GM18858 (cell line): ENCODE data around the gene PET117.
"Not testable (repeated sequence)": the region's sequence is repeated elsewhere in the genome, so short reads cannot be mapped to it uniquely, and the experiment has no call there.

ENCODE experiments used
- ATAC-seq: cut with Tn5 transposase; IDR thresholded peaks from one replicate; pipeline ENCODE4 v1.9.1; 2021; ENCODE audit not compliant: unreplicated experiment

Gene PET117, protein sequence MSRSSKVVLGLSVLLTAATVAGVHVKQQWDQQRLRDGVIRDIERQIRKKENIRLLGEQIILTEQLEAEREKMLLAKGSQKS

DNA sequence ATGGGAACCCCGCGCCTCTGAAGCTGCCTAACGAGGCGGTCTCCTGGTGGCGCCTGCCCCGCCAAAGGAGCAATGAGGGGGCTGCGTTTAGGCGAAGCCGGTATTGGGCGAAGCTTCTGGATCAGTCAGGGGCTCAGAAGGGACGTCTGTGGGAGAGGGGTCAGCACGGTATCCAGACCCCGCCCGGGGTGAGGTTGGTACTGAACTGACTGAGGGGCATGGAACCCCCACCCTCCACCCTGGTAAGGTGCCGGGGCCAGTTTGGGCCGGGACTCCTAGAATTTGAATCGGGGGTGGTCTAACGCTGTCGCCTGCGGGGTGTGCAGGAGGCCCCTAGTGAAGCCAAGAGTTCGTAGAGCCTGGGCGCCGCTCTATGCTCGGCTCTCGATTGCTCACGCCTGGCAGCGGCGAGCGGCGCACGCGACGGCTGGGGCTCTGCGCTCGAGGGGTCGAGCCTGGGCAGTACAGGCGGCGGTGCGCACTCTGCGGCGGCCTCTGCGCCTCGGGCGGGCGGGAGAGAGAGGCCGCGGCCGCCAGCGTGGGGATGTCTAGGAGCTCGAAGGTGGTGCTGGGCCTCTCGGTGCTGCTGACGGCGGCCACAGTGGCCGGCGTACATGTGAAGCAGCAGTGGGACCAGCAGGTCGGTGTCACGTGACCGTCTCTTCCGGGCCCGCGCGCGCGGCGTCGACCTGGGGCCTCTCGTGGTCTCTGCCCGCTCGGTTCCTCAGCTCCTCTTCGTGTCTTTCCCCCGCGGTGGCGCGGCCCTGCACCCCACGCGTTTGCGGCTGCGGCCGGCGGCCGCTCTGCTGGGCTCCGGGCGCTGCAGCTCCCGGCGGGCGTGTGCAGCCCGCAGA, at the start of gene PET117, which contains the start of gene KAT14:
Gene PET117, plus strand, starts transcription at position 452 of the 854 bp plus-strand sequence. Its CDS starts 93 bp downstream, at position 545.
Gene KAT14, plus strand, starts transcription at position 452 of the 854 bp plus-strand sequence. CDS start 4,798 bp downstream, outside the sequence.
- ATAC-seq = peak; percentile 84

DNA sequence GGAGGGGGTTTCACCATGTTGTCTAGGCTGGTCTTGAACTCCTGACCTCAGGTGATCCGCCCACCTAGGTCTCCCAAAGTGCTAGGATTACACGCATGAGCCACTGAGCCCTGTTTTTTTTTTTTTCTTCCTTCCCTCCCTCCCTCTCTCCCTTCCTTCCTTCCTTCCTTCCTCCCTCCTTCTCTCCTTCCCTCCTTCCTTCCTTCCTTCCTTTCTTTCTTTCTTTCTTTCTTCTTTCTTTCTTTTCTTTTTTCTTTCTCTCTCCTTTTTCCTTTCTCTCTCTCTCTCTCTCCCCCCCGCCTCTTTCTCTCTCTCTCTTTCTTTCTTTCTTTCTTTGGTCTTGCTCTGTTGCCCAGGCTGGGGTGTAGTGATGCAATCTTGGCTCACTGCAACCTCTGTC, 49.4 kb upstream of the PET117 start:
- not testable (repeated sequence) for ATAC-seq

DNA sequence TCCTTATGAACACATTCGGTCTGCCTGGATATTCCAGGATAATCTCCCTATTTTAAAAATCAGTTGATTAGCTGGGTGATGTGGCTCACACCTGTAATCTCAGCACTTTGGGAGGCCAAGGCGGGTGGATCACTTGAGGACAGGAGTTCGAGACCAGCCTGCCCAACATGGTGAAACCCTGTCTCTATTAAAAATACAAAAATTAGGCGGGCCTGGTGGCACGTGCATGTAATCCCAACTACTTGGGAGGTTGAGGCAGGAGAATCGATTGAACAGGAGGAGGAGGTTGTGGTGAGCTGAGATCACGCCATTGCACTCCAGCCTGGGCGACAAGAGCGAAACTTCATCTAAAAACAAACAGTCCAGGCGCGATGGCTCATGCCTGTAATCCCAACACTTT, 48.8 kb upstream of the PET117 start:
- not testable (repeated sequence) for ATAC-seq

DNA sequence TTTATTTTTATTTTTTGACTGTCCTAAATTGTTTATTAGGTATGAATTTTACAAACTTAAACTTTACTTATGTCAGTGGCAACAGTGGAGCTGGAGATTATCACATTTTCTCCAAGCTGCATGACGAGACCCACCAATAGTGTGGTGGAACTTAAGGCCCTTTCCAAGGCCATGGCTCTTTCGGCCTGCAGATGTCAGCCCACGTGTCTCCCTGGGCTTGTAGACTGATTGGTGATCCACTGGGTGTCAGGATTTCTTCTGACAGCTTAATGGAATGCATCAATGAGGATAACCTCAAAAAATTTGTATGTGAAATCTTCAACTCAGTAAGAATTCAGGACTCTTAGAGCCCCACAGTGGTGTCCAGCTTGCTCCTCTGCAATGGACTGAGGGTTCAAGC, 47.6 kb upstream of the PET117 start:
- no peak for ATAC-seq

DNA sequence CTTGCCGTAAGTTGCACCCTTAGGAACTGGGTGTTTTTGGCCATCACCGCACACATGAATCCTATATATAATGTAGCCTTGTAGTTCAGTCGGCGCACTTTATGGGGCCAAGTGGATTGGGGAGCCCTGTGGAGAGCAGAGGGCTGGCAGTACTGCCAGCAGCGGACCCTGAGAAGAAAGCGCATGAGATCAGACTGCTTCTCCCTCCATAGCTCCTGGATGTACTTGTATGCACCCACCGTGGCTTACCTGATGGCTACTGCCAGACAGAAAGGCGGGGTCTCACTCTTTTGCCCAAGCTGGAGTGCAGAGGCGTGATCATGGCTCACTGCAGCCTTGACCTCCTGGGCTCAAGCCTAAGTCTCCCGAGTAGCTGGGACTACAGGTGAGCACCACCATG, 47.2 kb upstream of the PET117 start:
- no peak for ATAC-seq

DNA sequence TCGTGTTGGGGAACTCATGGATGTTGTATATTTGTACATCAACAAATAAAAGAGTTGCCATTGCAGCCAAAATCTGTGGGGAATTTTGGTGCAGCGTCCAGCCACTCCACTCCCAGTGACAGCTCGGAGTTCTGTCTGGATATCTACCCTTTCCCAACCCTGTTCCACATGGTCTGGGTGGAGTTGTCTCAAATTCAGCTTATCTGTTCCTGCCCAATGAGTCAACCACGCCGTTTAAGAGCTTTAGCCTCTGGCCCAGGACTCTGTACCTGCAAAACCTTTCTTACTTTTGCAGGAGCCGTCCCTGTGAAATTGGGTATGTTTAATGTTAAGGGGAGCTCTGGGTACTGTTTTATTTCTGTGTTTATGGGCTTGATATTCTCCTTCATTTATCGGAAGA, 46.0 kb upstream of the PET117 start:
- no peak for ATAC-seq

DNA sequence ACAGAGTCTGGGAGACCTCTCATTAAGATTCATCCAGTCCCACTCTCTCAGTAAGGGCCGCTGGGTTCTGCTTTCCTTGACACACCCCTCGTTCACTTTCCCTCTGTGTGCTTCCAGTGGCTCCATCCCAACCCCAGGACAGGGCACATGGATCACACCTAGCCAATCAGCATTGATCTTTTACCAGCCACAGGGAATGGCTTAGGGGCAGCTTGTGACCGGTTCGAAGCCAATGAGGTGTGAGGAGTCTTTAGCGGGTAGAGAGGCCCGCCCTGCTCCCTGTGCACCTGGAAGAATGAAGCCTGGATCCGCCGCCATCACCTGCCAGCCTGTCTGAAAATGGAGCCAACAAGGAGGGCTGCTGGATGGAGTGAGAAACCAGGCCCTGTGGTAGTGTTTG, 44.8 kb upstream of the PET117 start:
- ATAC-seq = no peak

DNA sequence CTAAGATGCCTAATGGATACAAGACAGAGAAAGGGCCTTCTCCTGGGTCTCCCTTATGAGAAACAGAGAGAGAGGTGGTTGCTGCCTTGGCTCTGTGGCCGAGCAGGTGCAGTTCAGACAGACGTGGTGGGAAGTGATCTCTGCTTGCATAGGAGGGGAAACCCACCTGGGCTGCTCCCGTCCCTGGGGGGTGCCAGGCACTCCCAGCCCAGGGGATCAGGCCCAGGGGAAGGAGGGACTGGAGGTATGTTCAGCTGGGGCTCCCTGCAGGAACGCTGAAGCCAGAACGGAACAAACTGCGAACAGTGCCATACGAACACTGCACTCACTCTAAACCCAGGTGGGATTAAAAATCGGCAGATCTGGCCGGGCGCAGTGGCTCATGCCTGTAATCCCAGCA, 44.3 kb upstream of the PET117 start:
- ATAC-seq = no peak

DNA sequence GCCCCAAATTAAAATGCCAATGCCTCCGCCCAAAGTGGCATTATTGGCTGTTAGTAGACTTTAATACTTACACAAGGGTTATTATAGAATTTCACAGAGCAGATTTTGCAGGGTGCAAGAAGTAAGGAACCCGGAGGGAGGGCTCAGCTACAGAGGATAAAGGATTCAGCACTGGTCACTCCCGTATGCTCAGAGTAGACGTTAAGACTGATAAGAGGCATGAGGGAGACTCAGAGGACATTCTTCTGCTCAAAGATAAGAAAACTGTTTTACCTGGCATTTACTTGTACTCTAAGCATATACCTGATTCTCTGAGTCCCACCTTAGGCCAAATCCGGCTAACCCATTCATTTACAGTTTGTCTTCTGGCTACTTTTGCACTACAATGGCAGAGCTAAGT, 43.5 kb upstream of the PET117 start:
- ATAC-seq = no peak

DNA sequence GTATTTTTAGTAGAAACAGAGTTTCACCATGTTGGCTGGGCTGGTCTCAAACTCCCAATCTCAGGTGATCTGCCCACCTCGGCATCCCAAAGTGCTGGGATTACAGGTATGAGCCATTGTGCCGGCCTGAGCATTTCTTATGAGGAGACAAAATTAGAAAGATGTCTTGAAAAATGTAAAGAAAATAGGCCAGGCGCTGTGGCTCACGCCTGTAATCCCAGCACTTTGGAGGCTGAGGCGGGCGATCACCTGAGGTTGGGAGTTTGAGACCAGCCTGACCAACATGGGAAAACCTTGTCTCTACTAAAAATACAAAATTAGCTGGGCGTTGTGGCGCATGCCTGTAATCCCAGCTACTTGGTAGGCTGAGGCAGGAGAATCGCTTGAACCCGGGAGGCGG, 37.1 kb upstream of the PET117 start:
- not testable (repeated sequence) for ATAC-seq

DNA sequence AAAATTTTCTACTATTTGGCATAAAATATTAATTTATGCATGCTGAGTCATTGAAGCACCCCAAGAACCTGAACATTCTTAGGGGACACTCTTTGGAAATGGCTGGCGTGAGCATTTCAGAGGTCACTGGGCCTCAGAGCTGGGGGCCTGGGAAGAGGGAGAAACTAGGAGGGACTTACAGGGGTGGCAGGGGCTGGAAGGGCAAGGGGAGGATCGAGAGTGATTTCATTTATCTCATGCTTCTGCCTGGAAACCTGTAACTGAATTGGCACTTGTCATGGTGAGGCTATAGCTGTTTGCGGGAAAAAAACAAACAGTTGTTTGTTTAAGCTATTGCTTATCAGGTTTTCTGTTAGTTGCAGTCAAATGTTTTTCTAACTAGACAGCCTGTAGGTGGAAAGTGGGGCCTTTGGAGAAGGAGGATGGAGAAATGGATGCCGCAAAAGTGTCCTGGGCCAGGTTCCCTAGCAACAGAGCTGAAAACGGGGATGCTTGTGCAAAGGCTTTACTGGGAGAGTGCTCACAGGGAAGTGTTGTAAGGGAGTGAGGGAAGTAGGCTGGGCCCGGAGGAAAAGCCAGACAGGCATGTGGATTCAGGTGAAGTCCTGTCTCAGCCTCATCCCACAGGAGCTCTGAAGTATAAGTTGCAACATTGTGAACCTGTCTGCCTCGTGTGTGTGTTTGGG, 36.4 kb upstream of the PET117 start:
- ATAC-seq = no peak

DNA sequence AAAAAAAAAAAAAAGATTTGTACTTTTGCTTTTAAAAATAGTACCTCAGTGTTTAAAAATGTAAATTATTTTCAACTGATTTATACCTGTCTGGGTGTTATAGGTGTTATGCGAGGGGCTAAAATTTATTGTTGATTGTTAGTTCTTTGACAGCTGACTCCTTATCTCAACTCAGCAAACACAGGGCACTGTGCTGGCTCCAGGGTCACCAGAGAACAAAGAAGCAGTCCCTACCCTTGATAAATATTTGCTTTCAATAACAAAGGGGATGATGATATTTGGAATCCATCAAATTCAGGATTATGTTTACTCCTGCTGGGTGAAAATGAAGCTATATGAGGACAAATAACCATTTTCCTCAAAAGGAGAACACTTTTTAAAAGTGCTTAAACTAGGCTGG, 34.2 kb upstream of the PET117 start:
- ATAC-seq = no peak

DNA sequence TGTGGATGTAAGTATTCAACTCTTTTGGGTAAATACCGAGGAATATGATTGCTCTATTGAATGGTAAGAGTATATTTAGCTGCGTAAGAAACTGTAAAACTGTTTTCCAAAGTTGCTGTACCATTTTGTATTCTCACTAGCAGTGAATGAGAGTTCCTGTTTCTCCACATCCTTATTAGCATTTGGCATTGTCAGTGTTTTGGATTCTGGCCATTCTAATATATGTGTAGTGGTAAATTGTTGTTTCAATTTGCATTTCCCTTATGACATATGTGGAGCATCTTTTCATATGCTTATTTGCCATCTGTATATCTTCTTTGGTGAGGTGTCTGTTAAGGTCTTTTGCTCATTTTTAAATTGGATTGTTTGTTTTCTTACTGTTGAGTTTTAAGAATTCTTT, 29.3 kb upstream of the PET117 start:
- ATAC-seq = no peak

DNA sequence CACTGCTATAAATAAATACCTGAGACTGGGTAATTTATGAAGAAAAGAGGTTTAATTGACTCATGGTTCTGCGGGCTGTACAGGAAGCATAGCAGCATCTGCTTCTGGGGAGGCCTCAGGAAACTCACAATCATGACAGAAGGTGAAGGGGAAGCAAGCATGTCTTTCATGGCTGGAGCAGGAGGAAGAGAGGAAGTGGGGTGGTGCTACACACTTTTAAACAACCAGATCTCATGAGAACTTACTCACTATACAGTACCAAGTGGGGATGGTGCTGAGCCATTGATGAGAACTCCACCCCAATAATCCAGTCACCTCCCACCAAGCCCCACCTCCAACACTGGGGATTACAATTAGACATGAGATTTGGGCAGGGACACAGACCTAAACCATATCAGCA, 9.1 kb upstream of the PET117 start:
- ATAC-seq = not testable (repeated sequence)

DNA sequence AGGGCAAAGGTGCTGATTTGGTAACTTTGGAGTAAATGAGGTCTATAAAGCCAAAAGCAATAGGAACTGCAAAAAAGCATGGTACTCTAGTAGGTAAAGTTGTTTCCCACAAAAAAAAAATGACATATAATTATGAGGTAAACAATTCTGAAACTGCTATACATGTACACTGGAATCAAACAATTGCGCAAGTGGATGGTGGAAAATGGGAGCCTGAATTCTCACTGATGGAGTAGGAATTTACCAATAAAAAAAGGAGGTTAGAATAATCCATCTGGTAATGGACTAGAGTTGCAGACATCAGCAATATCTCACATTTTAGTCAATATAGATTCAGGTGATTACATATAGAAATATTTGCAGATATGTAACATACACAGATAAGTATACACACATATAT, 5.0 kb upstream of the PET117 start:
- ATAC-seq = no peak

DNA sequence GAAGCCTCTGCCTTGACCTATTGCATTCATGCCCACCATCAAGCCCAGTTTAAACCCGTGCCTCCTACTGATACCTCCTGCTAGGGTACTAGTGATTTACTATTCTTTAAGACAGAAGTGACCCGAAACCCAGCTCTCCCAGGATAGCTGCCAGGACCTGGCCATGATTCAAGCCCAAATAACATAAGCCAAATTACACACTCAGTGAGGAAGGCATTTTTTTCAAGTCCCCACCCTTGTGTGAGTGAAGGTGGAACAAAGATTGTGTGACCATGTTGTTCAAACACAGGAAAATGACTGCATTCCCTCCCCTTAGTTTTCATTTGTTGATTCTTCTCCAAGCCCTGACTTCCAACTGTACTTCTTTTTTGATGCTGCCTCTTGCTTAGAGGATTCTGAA, 3.7 kb upstream of the PET117 start:
- ATAC-seq = no peak

DNA sequence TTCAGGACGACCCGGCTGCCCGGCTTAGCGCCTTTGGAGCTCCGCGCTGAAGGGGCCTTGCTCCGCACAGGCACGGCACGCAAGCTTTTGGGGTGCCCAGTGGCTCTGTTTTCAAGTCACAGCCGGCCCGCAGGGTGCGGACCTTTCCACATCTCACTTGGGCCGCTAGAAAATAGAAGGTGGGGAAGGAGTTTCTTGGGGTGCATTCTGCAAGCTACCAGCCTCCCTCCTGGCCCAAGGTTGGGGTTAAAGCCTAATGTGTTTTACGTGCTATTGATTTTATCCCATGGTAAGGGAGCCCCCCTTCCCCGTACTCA, 561 bp downstream of the PET117 start:
- peak; percentile 1 for ATAC-seq

DNA sequence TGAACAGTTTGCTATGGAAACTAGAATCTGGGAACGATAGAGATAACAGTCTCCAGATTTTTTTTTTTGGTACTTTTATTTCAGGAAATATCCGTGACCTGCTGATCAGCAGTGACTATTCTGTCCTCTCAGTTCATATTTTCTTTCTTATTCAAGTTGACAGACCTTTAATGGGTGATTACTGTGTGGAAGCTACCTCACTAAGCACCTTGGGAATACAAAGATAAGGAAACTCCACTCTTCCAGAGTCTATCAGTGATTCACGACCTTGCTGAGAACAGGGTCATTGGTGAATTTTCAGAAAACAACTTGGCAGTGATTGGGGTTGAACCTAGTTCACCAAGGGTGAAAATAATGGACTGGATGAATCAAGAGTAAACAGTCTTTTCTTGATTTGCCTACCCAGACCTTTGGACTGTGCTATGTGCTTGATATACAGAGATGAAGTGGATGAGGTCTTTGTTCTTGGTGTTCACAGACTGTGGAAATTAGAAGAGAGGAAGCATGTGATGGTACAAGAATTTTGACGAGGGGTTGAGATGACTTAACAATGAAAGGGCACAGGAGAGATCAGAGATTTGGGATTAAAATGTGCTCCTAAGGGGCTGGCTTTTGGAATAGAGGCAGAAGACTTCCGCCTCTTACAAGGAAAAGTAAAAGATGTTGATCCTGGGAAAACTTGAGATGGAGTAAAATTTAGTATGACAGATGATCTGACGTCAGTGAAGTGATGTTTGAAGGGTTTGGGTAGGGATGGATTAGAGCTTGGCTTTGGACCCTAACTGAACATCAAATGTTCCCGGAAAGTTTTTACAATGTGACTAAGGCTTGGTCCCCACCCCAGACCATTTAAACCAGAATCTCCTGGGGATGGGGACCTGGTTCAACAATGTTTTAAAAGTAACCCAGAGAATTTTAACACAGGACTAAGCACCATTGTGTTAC, 1.2 kb downstream of the PET117 start:
- no peak for ATAC-seq

DNA sequence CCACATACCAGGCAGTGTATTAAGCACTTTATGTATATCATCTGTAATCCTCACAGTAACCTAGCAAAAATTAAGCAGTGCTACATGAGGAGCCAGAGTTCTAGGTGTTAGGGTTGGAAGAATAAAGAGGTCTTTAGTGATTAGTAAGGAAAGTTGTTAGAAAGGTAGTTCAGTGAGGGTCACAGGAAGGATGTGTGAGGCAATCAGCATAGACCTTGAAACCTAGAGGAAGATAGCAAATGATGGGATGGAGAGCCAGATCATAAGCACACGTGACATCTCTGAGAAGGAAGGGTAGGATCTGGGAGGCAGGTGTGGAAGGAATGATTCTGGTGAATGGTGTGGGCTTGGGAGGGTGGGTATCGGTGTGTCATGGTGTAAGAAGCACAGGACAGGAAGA, 2.2 kb downstream of the PET117 start:
- ATAC-seq = no peak

DNA sequence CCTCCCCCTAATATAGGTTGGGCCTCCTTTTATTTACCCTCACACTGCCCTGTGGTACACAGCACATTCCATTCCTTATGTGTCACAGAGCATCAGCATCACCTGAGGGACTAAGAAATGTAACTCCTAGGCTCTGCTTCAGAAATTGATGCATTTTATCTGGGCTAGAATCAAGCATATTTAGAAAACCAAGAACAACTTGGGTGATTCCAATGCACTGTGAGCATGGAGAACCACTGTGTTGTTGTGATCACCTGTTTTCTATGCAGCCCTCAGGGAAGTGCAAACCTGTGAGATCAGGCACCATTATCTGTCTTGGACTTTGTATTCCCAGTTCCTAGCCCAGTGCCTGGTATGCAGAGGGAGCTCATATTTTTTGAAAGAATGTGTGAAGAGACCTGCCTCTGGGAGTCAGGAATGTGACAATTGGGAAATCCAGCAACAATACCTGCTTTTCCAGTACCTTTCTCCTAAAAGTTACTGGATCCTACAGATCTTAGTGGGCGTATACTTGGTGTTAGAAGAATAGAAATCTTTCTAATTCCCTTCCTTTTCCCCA, 7.0 kb downstream of the PET117 start:
- ATAC-seq = no peak

DNA sequence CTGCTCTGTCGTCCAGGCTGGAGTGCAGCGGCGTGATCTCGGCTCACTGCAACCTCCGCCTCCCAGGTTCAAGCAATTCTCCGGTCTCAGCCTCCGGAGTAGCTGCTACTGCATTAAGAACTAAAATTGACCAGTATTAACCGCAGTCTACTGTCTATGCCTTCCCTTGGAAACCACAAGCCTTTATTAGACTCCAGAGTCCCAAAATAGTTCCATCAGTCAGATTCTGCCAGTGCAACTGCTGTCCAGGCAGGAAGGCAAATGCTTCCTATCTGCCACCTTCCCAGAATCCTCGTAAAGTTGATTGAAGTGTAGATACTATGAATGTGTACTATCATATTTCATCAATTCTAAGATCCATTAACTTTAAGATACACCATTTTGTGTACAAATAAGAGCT, 16.7 kb downstream of the PET117 start:
- no peak for ATAC-seq
